Activated T-cell treated with anti-CD3 and anti-CD28 coated beads, Interleukin-2, amount 50 U/mL, for 72 hours (primary cell): ENCODE data around the gene CDK5RAP1. TPM values are rescaled to one million over a fixed set of nuclear protein-coding genes. Genes with fewer than 3 reads are reported as not detected.

Experiments
- ATAC-seq, 2 donors: fragments of 150-1000 bp; cut with Tn5 transposase; replicated peaks in 1 of 2; 2 replicates each; pipeline ENCODE4 v1.10.0; 2021; ENCODE audit warnings: moderate library complexity in 2 of 2, mild to moderate bottlenecking in 1 of 2
- DNase-seq, 2 donors: peaks; one replicate each; pipeline ENCODE4 v3.0.0; 2021 to 2022; ENCODE audit warnings: mixed read lengths in 1 of 2
- H3K27ac Mint-ChIP-seq: one replicate; pipeline ENCODE4 v1.8.0; 2022; ENCODE audit warnings: mild to moderate bottlenecking, moderate library complexity, mixed read lengths
- H3K27me3 Mint-ChIP-seq: one replicate; pipeline ENCODE4 v1.8.0; 2022; ENCODE audit warnings: low read depth, mixed read lengths
- H3K36me3 Mint-ChIP-seq, 2 donors: one replicate each; pipeline ENCODE4 v1.8.0; 2022; ENCODE audit warnings: mixed read lengths in 2 of 2, mild to moderate bottlenecking in 1 of 2; ENCODE audit not compliant: insufficient read depth in 2 of 2
- H3K4me1 Mint-ChIP-seq: one replicate; pipeline ENCODE4 v1.8.0; 2022; ENCODE audit warnings: low read depth, mixed read lengths
- H3K4me3 Mint-ChIP-seq, 2 donors: one replicate each; pipeline ENCODE4 v1.8.0; 2022; ENCODE audit warnings: mild to moderate bottlenecking in 2 of 2, mixed read lengths in 2 of 2, moderate library complexity in 2 of 2
- H3K9me3 Mint-ChIP-seq, 2 donors: one replicate each; pipeline ENCODE4 v1.8.0; 2022; ENCODE audit warnings: mixed read lengths in 2 of 2
- total RNA-seq, 2 donors: library from RNA; stranded (reverse); gene quantifications; one replicate each; pipeline ENCODE4 v1.2.3, GENCODE V29; 2022

The CDK5RAP1 gene
- total RNA-seq, 2 donors from 2014 or later, result 43.0 to 64.2 TPM

GRCh38 chr20:33351696-33352095, 49.6 kb downstream of the CDK5RAP1 start:
- H3K36me3 Mint-ChIP-seq, result peaks cover 0 to 3% of the 10 kb centered on the region in 2 donors
- no peak for DNase-seq
- H3K27ac Mint-ChIP-seq, result no peak overlapping the region

GRCh38 chr20:33349493-33349892, 51.8 kb downstream of the CDK5RAP1 start:
- ATAC-seq (no peak), DNase-seq (no peak)
- Mint-ChIP-seq H3K27me3 (no peaks in the 10 kb centered on the region), H3K4me3 (no peak overlapping the region), H3K36me3 (peaks cover 0 to 3% of the 10 kb centered on the region in 2 donors), H3K27ac (no peak overlapping the region), H3K9me3 (no peaks in the 10 kb centered on the region), H3K4me1 (peaks cover 12% of the 10 kb centered on the region)

More at GRCh38 chr20:33351696-33352095, 49.6 kb downstream of the CDK5RAP1 start:
- Mint-ChIP-seq H3K4me3 (no peak overlapping the region), H3K27me3 (no peaks in the 10 kb centered on the region), H3K9me3 (no peaks in the 10 kb centered on the region), H3K4me1 (peaks cover 7% of the 10 kb centered on the region)
- ATAC-seq, result no peak

- no peaks in the 10 kb centered on the region for H3K9me3 Mint-ChIP-seq
- DNase-seq (no peak), ATAC-seq (no peak)
- H3K27ac Mint-ChIP-seq, result no peak overlapping the region
- H3K4me1 Mint-ChIP-seq, result peaks cover 5% of the 10 kb centered on the region
- peaks cover 0 to 3% of the 10 kb centered on the region in 2 donors for H3K36me3 Mint-ChIP-seq
- no peak overlapping the region for H3K4me3 Mint-ChIP-seq
- H3K27me3 Mint-ChIP-seq, result no peaks in the 10 kb centered on the region
Observed at GRCh38 chr20:33348136-33348937, 53.0 kb downstream of the CDK5RAP1 start.

GRCh38 chr20:33345342-33345741, 56.0 kb downstream of the CDK5RAP1 start:
- no peak overlapping the region for H3K4me3 Mint-ChIP-seq
- H3K27me3 Mint-ChIP-seq, result no peaks in the 10 kb centered on the region
- H3K9me3 Mint-ChIP-seq, result no peaks in the 10 kb centered on the region
- peaks cover 5% of the 10 kb centered on the region for H3K4me1 Mint-ChIP-seq
- H3K36me3 Mint-ChIP-seq, result peaks cover 0 to 1% of the 10 kb centered on the region in 2 donors
- H3K27ac Mint-ChIP-seq, result no peak overlapping the region
- no peak for DNase-seq
- ATAC-seq, result no peak

GRCh38 chr20:33343521-33343920, 57.8 kb downstream of the CDK5RAP1 start:
- Mint-ChIP-seq H3K4me1 (peaks cover 5% of the 10 kb centered on the region), H3K36me3 (no peaks in the 10 kb centered on the region), H3K27me3 (no peaks in the 10 kb centered on the region), H3K4me3 (no peak overlapping the region), H3K27ac (no peak overlapping the region), H3K9me3 (no peaks in the 10 kb centered on the region)
- DNase-seq (no peak), ATAC-seq (no peak)

- ATAC-seq, result no peak
- DNase-seq, result no peak
- H3K9me3 Mint-ChIP-seq, result no peaks in the 10 kb centered on the region
- H3K4me3 Mint-ChIP-seq, result no peak overlapping the region
- no peak overlapping the region for H3K27ac Mint-ChIP-seq
- no peaks in the 10 kb centered on the region for H3K27me3 Mint-ChIP-seq
- H3K36me3 Mint-ChIP-seq, result no peaks in the 10 kb centered on the region
- no peaks in the 10 kb centered on the region for H3K4me1 Mint-ChIP-seq
Observed at GRCh38 chr20:33339515-33340058, 61.7 kb downstream of the CDK5RAP1 start.

GRCh38 chr20:33338467-33339258, 62.7 kb downstream of the CDK5RAP1 start:
- Mint-ChIP-seq H3K4me1 (no peaks in the 10 kb centered on the region), H3K36me3 (no peaks in the 10 kb centered on the region), H3K4me3 (no peak overlapping the region), H3K27me3 (no peaks in the 10 kb centered on the region), H3K27ac (no peak overlapping the region), H3K9me3 (no peaks in the 10 kb centered on the region)
- DNase-seq, result no peak
- ATAC-seq, result no peak

- Mint-ChIP-seq H3K4me3 (no peak overlapping the region), H3K4me1 (no peaks in the 10 kb centered on the region), H3K36me3 (no peaks in the 10 kb centered on the region), H3K27me3 (no peaks in the 10 kb centered on the region), H3K27ac (no peak overlapping the region), H3K9me3 (no peaks in the 10 kb centered on the region)
- DNase-seq, result no peak
- ATAC-seq, result no peak
Observed at GRCh38 chr20:33337531-33338165, 63.7 kb downstream of the CDK5RAP1 start.

- no peak overlapping the region for H3K27ac Mint-ChIP-seq
- ATAC-seq (no peak), DNase-seq (no peak)
- H3K4me1 Mint-ChIP-seq, result no peaks in the 10 kb centered on the region
- H3K27me3 Mint-ChIP-seq, result no peaks in the 10 kb centered on the region
- no peaks in the 10 kb centered on the region for H3K9me3 Mint-ChIP-seq
- no peaks in the 10 kb centered on the region for H3K36me3 Mint-ChIP-seq
- no peak overlapping the region for H3K4me3 Mint-ChIP-seq
Observed at GRCh38 chr20:33337119-33337518, 64.2 kb downstream of the CDK5RAP1 start.

- no peak overlapping the region for H3K4me3 Mint-ChIP-seq
- no peak overlapping the region for H3K27ac Mint-ChIP-seq
- H3K27me3 Mint-ChIP-seq, result no peaks in the 10 kb centered on the region
- DNase-seq (no peak), ATAC-seq (no peak)
- H3K4me1 Mint-ChIP-seq, result no peaks in the 10 kb centered on the region
- H3K36me3 Mint-ChIP-seq, result no peaks in the 10 kb centered on the region
- no peaks in the 10 kb centered on the region for H3K9me3 Mint-ChIP-seq
Observed at GRCh38 chr20:33336375-33336774, 64.9 kb downstream of the CDK5RAP1 start.

- ATAC-seq (no peak), DNase-seq (no peak)
- Mint-ChIP-seq H3K4me1 (no peaks in the 10 kb centered on the region), H3K27me3 (no peaks in the 10 kb centered on the region), H3K27ac (no peak overlapping the region), H3K4me3 (no peak overlapping the region), H3K9me3 (no peaks in the 10 kb centered on the region), H3K36me3 (no peaks in the 10 kb centered on the region)
Observed at GRCh38 chr20:33334111-33334510, 67.2 kb downstream of the CDK5RAP1 start.

GRCh38 chr20:33333616-33334015, 67.7 kb downstream of the CDK5RAP1 start:
- ATAC-seq (no peak), DNase-seq (no peak)
- H3K36me3 Mint-ChIP-seq, result no peaks in the 10 kb centered on the region
- H3K9me3 Mint-ChIP-seq, result no peaks in the 10 kb centered on the region
- no peak overlapping the region for H3K27ac Mint-ChIP-seq
- H3K4me1 Mint-ChIP-seq, result no peaks in the 10 kb centered on the region
- no peak overlapping the region for H3K4me3 Mint-ChIP-seq
- H3K27me3 Mint-ChIP-seq, result no peaks in the 10 kb centered on the region

GRCh38 chr20:33332905-33333456, 68.3 kb downstream of the CDK5RAP1 start:
- Mint-ChIP-seq H3K27ac (no peak overlapping the region), H3K36me3 (no peaks in the 10 kb centered on the region), H3K4me1 (no peaks in the 10 kb centered on the region), H3K9me3 (no peaks in the 10 kb centered on the region), H3K4me3 (no peak overlapping the region), H3K27me3 (no peaks in the 10 kb centered on the region)
- no peak for DNase-seq
- no peak for ATAC-seq
